Retina (tissue), 1 donor: ENCODE data around the gene MYH3.
"Not testable (repeated sequence)": the region's sequence is repeated elsewhere in the genome, so short reads cannot be mapped to it uniquely, and the experiment has no call there.

ENCODE experiments used
- DNase-seq: peaks from one replicate; pipeline ENCODE4 v3.0.0-alpha.2; 2016

Gene MYH3

GRCh38 chr17:10657148-10657547 is at the start of gene MYH3:
Gene MYH3, minus strand, starts transcription at chr17:10657309. Its CDS starts 2,245 bp downstream, at chr17:10655064.
- DNase-seq: peak; percentile 28

GRCh38 chr17:10705727-10706126 is 48.6 kb upstream of the MYH3 start:
- no peak for DNase-seq

- no peak for DNase-seq
Observed at GRCh38 chr17:10702574-10702973, 45.5 kb upstream of the MYH3 start.

GRCh38 chr17:10699856-10700255 is 42.7 kb upstream of the MYH3 start:
- no peak for DNase-seq

- no peak for DNase-seq
Observed at GRCh38 chr17:10698096-10698818, 41.1 kb upstream of the MYH3 start.

GRCh38 chr17:10697092-10698081 is 40.3 kb upstream of the MYH3 start, which contains the start of the genes ADPRM and SCO1:
Gene ADPRM, plus strand, starts transcription at chr17:10697594. Its CDS starts 7,333 bp downstream, at chr17:10704927.
Gene SCO1, minus strand, starts transcription at chr17:10697533. Its CDS starts 26 bp downstream, at chr17:10697507.
- DNase-seq: peak; percentile 94

GRCh38 chr17:10695875-10696407 is 38.8 kb upstream of the MYH3 start:
- DNase-seq: not testable (repeated sequence)

GRCh38 chr17:10687499-10687898 is 30.4 kb upstream of the MYH3 start:
- no peak for DNase-seq

GRCh38 chr17:10683853-10684252 is 26.7 kb upstream of the MYH3 start:
- DNase-seq: no peak

GRCh38 chr17:10681866-10682446 is 24.8 kb upstream of the MYH3 start:
- DNase-seq: no peak

GRCh38 chr17:10674704-10675103 is 17.6 kb upstream of the MYH3 start:
- DNase-seq: no peak

- no peak for DNase-seq
Observed at GRCh38 chr17:10673312-10673711, 16.2 kb upstream of the MYH3 start.

GRCh38 chr17:10668775-10669174 is 11.7 kb upstream of the MYH3 start:
- no peak for DNase-seq

GRCh38 chr17:10666906-10667305 is 9.8 kb upstream of the MYH3 start:
- DNase-seq: no peak

- no peak for DNase-seq
Observed at GRCh38 chr17:10664571-10664970, 7.5 kb upstream of the MYH3 start.

GRCh38 chr17:10663231-10663630 is 6.1 kb upstream of the MYH3 start:
- no peak for DNase-seq

- no peak for DNase-seq
Observed at GRCh38 chr17:10661437-10661836, 4.3 kb upstream of the MYH3 start.

GRCh38 chr17:10657879-10658278 is 770 bp upstream of the MYH3 start:
- peak; percentile 50 for DNase-seq

GRCh38 chr17:10653987-10654386 is 3.1 kb downstream of the MYH3 start:
- no peak for DNase-seq

GRCh38 chr17:10652984-10653659 is 4.0 kb downstream of the MYH3 start:
- DNase-seq: no peak

- DNase-seq: no peak
Observed at GRCh38 chr17:10651927-10652326, 5.2 kb downstream of the MYH3 start.

- no peak for DNase-seq
Observed at GRCh38 chr17:10649602-10650001, 7.5 kb downstream of the MYH3 start.
